ACC112 (cell line): ENCODE data around the gene NFIX.
A peak's percentile ranks its signal among the peaks of the same experiment; 100 is the strongest.

ENCODE experiments used
- H2AFZ ChIP-seq: fragments of 200-600 bp; sonication (generic); one replicate; pipeline ENCODE4 v1.6.0; 2017; ENCODE audit warnings: antibody characterized with exemption, low read length; ENCODE audit not compliant: unreplicated experiment
- H3K27ac ChIP-seq: fragments of 200-600 bp; sonication (generic); 2 replicates; pipeline ENCODE4 v1.5.1; 2014; ENCODE audit warnings: low read depth, mild to moderate bottlenecking, antibody characterized with exemption, low read length, moderate library complexity
- H3K27me3 ChIP-seq: fragments of 200-600 bp; sonication (generic); 2 replicates; pipeline ENCODE4 v1.6.1; 2014; ENCODE audit warnings: mild to moderate bottlenecking, antibody characterized with exemption, low read length, moderate library complexity, mixed read lengths; ENCODE audit not compliant: insufficient read depth
- H3K36me3 ChIP-seq: fragments of 200-600 bp; sonication (generic); 2 replicates; pipeline ENCODE4 v1.6.1; 2016; ENCODE audit warnings: mild to moderate bottlenecking, antibody characterized with exemption, low read length, moderate library complexity, mixed read lengths; ENCODE audit not compliant: insufficient read depth
- H3K4me1 ChIP-seq: fragments of 200-600 bp; sonication (generic); one replicate; pipeline ENCODE4 v1.6.1; 2016; ENCODE audit warnings: low read length, mixed read lengths; ENCODE audit not compliant: insufficient read depth, unreplicated experiment, control insufficient read depth
- H3K4me3 ChIP-seq: fragments of 200-600 bp; sonication (generic); 2 replicates; pipeline ENCODE4 v1.5.1; 2014; ENCODE audit warnings: mild to moderate bottlenecking, low read depth, low read length
- H3K79me2 ChIP-seq: fragments of 200-600 bp; sonication (generic); one replicate; pipeline ENCODE4 v1.6.0; 2016; ENCODE audit warnings: low read length; ENCODE audit not compliant: control insufficient read depth, unreplicated experiment, insufficient read depth

Gene NFIX

GRCh38 chr19:13103581-13104359 lies 108.5 kb downstream of the NFIX start:
- Histone ChIP-seq H3K27me3 (no peaks in the 10 kb centered on the region), H3K27ac (no peak overlapping the region), H3K36me3 (no peaks in the 10 kb centered on the region), H2AFZ (no peak overlapping the region), H3K4me1 (peaks cover 9% of the 10 kb centered on the region), H3K79me2 (no peaks in the 10 kb centered on the region), H3K4me3 (no peak overlapping the region)

DNA sequence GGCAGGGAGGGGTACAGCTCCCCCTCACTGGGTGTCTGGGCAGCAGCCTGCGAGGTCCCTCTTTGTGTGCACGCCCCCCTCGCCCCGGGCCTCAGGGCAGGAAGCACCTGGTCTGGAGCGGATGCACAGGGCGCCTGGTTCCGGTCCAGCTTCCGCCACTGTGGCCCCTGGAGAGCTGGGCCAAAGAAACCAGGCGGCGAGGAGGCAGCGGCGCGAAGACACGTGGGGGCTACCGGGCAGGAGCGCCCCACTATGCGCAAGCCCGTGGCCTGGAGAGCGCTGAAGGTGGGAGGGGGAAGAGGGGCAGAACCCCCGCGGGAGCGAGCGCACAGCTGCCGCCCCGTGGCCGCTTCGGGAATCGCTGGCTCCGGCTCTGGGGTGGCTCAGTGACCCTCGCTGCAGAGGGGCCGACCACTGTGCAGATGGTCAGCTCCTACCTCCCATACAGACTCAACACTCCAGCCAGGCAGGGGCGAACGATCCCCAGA lies 109.1 kb downstream of the NFIX start:
- Histone ChIP-seq H3K27ac (no peak overlapping the region), H3K36me3 (no peaks in the 10 kb centered on the region), H3K79me2 (no peaks in the 10 kb centered on the region), H3K4me1 (peaks cover 9% of the 10 kb centered on the region), H3K27me3 (no peaks in the 10 kb centered on the region), H2AFZ (no peak overlapping the region), H3K4me3 (no peak overlapping the region)

- no peak overlapping the region for H3K27ac ChIP-seq
- H3K4me3 ChIP-seq = no peak overlapping the region
- no peaks in the 10 kb centered on the region for H3K36me3 ChIP-seq
- no peaks in the 10 kb centered on the region for H3K79me2 ChIP-seq
- peaks cover 9% of the 10 kb centered on the region for H3K4me1 ChIP-seq
- no peak overlapping the region for H2AFZ ChIP-seq
- no peaks in the 10 kb centered on the region for H3K27me3 ChIP-seq
These were observed 109.8 kb downstream of the NFIX start for GRCh38 chr19:13104848-13105711.

DNA sequence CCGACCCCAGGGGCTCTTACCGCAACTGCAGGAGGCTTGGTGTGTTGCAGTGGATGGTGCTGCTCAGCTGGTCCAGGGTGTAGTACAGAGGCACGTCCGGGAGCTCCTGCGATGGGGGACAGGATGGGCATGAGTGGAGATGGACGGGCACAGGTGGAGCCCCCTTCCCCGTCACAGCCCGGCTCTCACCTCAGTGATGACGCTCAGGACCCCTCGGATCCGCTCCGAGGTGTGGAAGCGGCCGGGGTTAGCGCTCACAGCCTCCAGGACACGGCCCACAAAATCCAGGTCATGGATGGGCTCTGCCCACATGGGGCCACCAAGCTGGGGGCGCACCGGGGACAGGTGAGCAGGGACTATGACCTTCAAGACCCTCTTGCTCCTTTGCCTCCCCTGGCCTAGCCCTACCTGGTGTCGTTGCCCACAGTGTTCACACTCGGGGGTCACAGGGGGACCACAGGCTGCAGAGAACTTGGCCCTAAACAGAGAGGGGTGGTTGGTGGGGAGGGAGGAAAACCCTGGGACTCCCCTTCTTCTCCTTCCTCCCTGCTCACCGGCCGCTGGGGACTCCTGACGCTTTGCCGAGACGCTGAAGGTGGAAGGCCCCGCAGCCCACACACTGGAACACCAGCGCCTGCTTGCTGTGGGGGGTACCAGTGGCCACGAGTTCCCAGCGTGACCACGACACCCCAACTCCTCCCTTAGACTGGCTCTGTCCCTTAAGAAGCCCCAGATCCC lies 114.3 kb downstream of the NFIX start:
- H3K36me3 ChIP-seq = no peaks in the 10 kb centered on the region
- H3K4me3 ChIP-seq = no peak overlapping the region
- H2AFZ ChIP-seq = no peak overlapping the region
- H3K27ac ChIP-seq = no peak overlapping the region
- no peaks in the 10 kb centered on the region for H3K27me3 ChIP-seq
- no peaks in the 10 kb centered on the region for H3K79me2 ChIP-seq
- H3K4me1 ChIP-seq = no peaks in the 10 kb centered on the region

- Histone ChIP-seq H3K36me3 (no peaks in the 10 kb centered on the region), H3K27me3 (no peaks in the 10 kb centered on the region)
These were observed 114.9 kb downstream of the NFIX start for GRCh38 chr19:13110099-13110610.

GRCh38 chr19:13112555-13112954 lies 117.3 kb downstream of the NFIX start:
- Histone ChIP-seq H2AFZ (no peak overlapping the region), H3K4me3 (no peak overlapping the region), H3K4me1 (peaks cover 6% of the 10 kb centered on the region), H3K27me3 (no peaks in the 10 kb centered on the region), H3K79me2 (peaks cover 11% of the 10 kb centered on the region), H3K36me3 (no peaks in the 10 kb centered on the region), H3K27ac (no peak overlapping the region)

More at GRCh38 chr19:13110099-13110610, 114.9 kb downstream of the NFIX start:
- Histone ChIP-seq H3K4me3 (no peak overlapping the region), H3K79me2 (peaks cover 5% of the 10 kb centered on the region), H3K4me1 (peaks cover 3% of the 10 kb centered on the region), H2AFZ (no peak overlapping the region), H3K27ac (no peak overlapping the region)

- Histone ChIP-seq H3K36me3 (no peaks in the 10 kb centered on the region), H3K27me3 (no peaks in the 10 kb centered on the region), H3K4me1 (peaks cover 26% of the 10 kb centered on the region), H3K79me2 (peaks cover 37% of the 10 kb centered on the region), H3K27ac (peak overlapping the region; percentile 83), H2AFZ (no peak overlapping the region), H3K4me3 (peak overlapping the region; percentile 96)
These were observed 120.6 kb downstream of the NFIX start for GRCh38 chr19:13115936-13116281.

GRCh38 chr19:13116282-13117175 lies 121.3 kb downstream of the NFIX start, which contains the start of gene TRMT1:
TRMT1 (minus strand) TSS chr19:13116740; CDS start chr19:13116399, 341 bp downstream.
- no peaks in the 10 kb centered on the region for H3K36me3 ChIP-seq
- H2AFZ ChIP-seq = peak within 1 kb of the TSS; percentile 85
- H3K27ac ChIP-seq = peak within 1 kb of the TSS; percentile 83
- H3K4me1 ChIP-seq = peaks cover 31% of the 10 kb centered on the region
- H3K27me3 ChIP-seq = no peaks in the 10 kb centered on the region
- H3K4me3 ChIP-seq = peak within 1 kb of the TSS; percentile 96
- H3K79me2 ChIP-seq = peaks cover 43% of the 10 kb centered on the region

GRCh38 chr19:13117176-13117771 lies 122.0 kb downstream of the NFIX start:
- no peaks in the 10 kb centered on the region for H3K36me3 ChIP-seq
- H3K27ac ChIP-seq = 0 out of 2 replicates have a peak overlapping the region, but pooled peaks have one; percentile 19
- H3K4me1 ChIP-seq = peaks cover 36% of the 10 kb centered on the region
- peaks cover 51% of the 10 kb centered on the region for H3K79me2 ChIP-seq
- peak overlapping the region; percentile 85 for H2AFZ ChIP-seq
- H3K4me3 ChIP-seq = peak overlapping the region; percentile 96
- H3K27me3 ChIP-seq = no peaks in the 10 kb centered on the region
